Activated T-cell treated with anti-CD3 and anti-CD28 coated beads, Interleukin-2, amount 50 U/mL, for 48 hours (primary cell): ENCODE data around the gene SHISA7.

Source experiments
- DNase-seq, 2 experiments: peaks; one replicate each; pipeline ENCODE4 v3.0.0-alpha.2; 2020

The SHISA7 gene

GRCh38 chr19:55482156-55482961, 39.3 kb upstream of the SHISA7 start:
- no peak for DNase-seq

- no peak for DNase-seq
These were observed 38.7 kb upstream of the SHISA7 start for GRCh38 chr19:55481794-55482155.

- no peak for DNase-seq
These were observed 38.2 kb upstream of the SHISA7 start for GRCh38 chr19:55481148-55481793.

GRCh38 chr19:55479451-55480230, 36.5 kb upstream of the SHISA7 start:
- no peak for DNase-seq

- no peak for DNase-seq
These were observed 35.9 kb upstream of the SHISA7 start for GRCh38 chr19:55479045-55479444.

GRCh38 chr19:55478364-55478763, 35.3 kb upstream of the SHISA7 start:
- DNase-seq: no peak

GRCh38 chr19:55477905-55478304, 34.8 kb upstream of the SHISA7 start:
- no peak for DNase-seq

GRCh38 chr19:55476100-55476775, 33.1 kb upstream of the SHISA7 start, which contains the start of gene ZNF628:
ZNF628 (plus strand) TSS chr19:55476617; CDS start chr19:55479911, 3,294 bp downstream.
- DNase-seq: peak; percentile 99

- no peak for DNase-seq
These were observed 31.5 kb upstream of the SHISA7 start for GRCh38 chr19:55474269-55475265.

- no peak for DNase-seq
These were observed 30.3 kb upstream of the SHISA7 start for GRCh38 chr19:55473225-55474012.

- no peak for DNase-seq
These were observed 29.4 kb upstream of the SHISA7 start for GRCh38 chr19:55472463-55472862.

- no peak for DNase-seq
These were observed 28.2 kb upstream of the SHISA7 start for GRCh38 chr19:55471266-55471665.

- no peak for DNase-seq
These were observed 24.9 kb upstream of the SHISA7 start for GRCh38 chr19:55468054-55468393.

- peak; percentile 77 to 81 for DNase-seq
These were observed 24.3 kb upstream of the SHISA7 start for GRCh38 chr19:55467236-55468053.

GRCh38 chr19:55466241-55466614, 23.1 kb upstream of the SHISA7 start:
- DNase-seq: no peak

- DNase-seq: no peak
These were observed 22.6 kb upstream of the SHISA7 start for GRCh38 chr19:55465460-55466240.

GRCh38 chr19:55464662-55465054, 21.6 kb upstream of the SHISA7 start, which contains the start of gene C19orf85:
C19orf85 (minus strand) TSS chr19:55464751; CDS start chr19:55464554, 197 bp downstream.
- no peak for DNase-seq

- DNase-seq: no peak
These were observed 21.1 kb upstream of the SHISA7 start for GRCh38 chr19:55464039-55464661.

GRCh38 chr19:55463583-55464031, 20.5 kb upstream of the SHISA7 start:
- no peak for DNase-seq
